HepG2 (cell line): Measurements from ENCODE around the gene DENND5B. TPM values are rescaled to one million over a fixed set of nuclear protein-coding genes. Genes with fewer than 3 reads are reported as not detected.

Source experiments
- ATAC-seq: fragments of 200-7000 bp; cut with Tn5 transposase; 3 replicates; pipeline ENCODE4 v1.9.1; 2020; ENCODE audit warnings: mild to moderate bottlenecking, moderate library complexity
- BruUV-seq: library from RNA; stranded (reverse); fragments of 400-500 nt; replicated peaks from 2 replicates; lab custom pipeline; 2021; lab: Mats Ljungman, UMichigan
- CTCF ChIA-PET: fragments of 300-600 bp; formaldehyde crosslinking; extraction: SDS; loops from one replicate; lab custom pipeline; 2021; ENCODE audit warnings: low total read pairs, inconsistent platforms, low intra/inter-chr PET ratio; lab: Yijun Ruan, JAX
- POLR2A ChIA-PET: fragments of 350-600 bp; sonication (Branson Sonifier 250); formaldehyde crosslinking; loops from one replicate; lab custom pipeline; 2020; ENCODE audit warnings: antibody characterized with exemption, inconsistent platforms; lab: Yijun Ruan, JAX
- DNase-seq: peaks from one replicate; pipeline ENCODE4 v3.0.0-alpha.2; 2015; ENCODE audit warnings: low spot score
- FAIRE-seq: peaks from 3 replicates; lab custom pipeline; 2011; peaks lifted over from hg19 to GRCh38; lab: Jason Lieb, UNC
- H2AFZ ChIP-seq: one replicate; pipeline ENCODE4 v1.6.1; 2011; ENCODE audit warnings: low read length, inconsistent platforms
- H3K27ac ChIP-seq: fragments of 300-600 bp; 3 replicates; pipeline ENCODE4 v1.8.0; 2011; ENCODE audit warnings: mixed run types, mild to moderate bottlenecking, mixed read lengths, low read length, inconsistent platforms; ENCODE audit not compliant: insufficient read depth; ENCODE audit errors: extremely low read length
- H3K27me3 ChIP-seq, 2 experiments: fragments of 200-600 bp in 1 of 2; 2 replicates in 1 of 2; 3 replicates in 1 of 2; pipeline versions ENCODE4 v1.6.0 to v1.8.0; 2011; ENCODE audit warnings: low read length in 2 of 2, mild to moderate bottlenecking in 2 of 2, moderate library complexity in 2 of 2, inconsistent platforms in 1 of 2; ENCODE audit not compliant: insufficient read depth in 2 of 2, control insufficient read depth in 1 of 2
- H3K36me3 ChIP-seq, 2 experiments: fragments of 200-600 bp in 1 of 2; replicated peaks in 1 of 2; 2 replicates in 1 of 2; 3 replicates in 1 of 2; pipeline versions ENCODE4 v1.5.1 to v1.8.0; 2011; ENCODE audit warnings: low read length in 2 of 2, inconsistent platforms in 1 of 2; ENCODE audit not compliant: insufficient read depth in 2 of 2, control insufficient read depth in 1 of 2
- H3K4me1 ChIP-seq: 2 replicates; pipeline ENCODE4 v1.5.1; 2012; ENCODE audit warnings: low read length, inconsistent platforms; ENCODE audit not compliant: insufficient read depth
- H3K4me2 ChIP-seq: 2 replicates; pipeline ENCODE4 v1.6.0; 2011; ENCODE audit warnings: low read depth, low read length, inconsistent platforms
- H3K4me3 ChIP-seq, 3 experiments: fragments of 200-600 bp in 1 of 3; sonication (generic), shearing (Covaris generic) in 1 of 3; replicated peaks in 1 of 3; 2 replicates each; pipeline ENCODE4 v1.5.1; 2011 to 2016; ENCODE audit warnings: low read length in 3 of 3, inconsistent platforms in 2 of 3, low read depth in 2 of 3, mild to moderate bottlenecking in 2 of 3, control low read depth in 1 of 3, mixed read lengths in 1 of 3; ENCODE audit not compliant: insufficient read depth in 1 of 3
- H3K79me2 ChIP-seq: one replicate; pipeline ENCODE4 v1.6.1; 2011; ENCODE audit warnings: low read length, inconsistent platforms; ENCODE audit not compliant: insufficient read depth
- H3K9ac ChIP-seq: 2 replicates; pipeline ENCODE4 v1.6.0; 2011; ENCODE audit warnings: mild to moderate bottlenecking, low read depth, low read length, inconsistent platforms; ENCODE audit not compliant: insufficient read depth
- H3K9me3 ChIP-seq: 2 replicates; pipeline ENCODE4 v1.5.1; 2012; ENCODE audit warnings: mild to moderate bottlenecking, low read length
- H4K20me1 ChIP-seq: 2 replicates; pipeline ENCODE4 v1.6.0; 2011; ENCODE audit warnings: inconsistent platforms, mild to moderate bottlenecking, low read length, moderate library complexity; ENCODE audit not compliant: insufficient read depth
- HNRNPLL ChIP-seq: fragments of 200-400 bp; formaldehyde crosslinking; IDR thresholded peaks from 2 replicates; pipeline ENCODE4 v1.6.1; 2017; ENCODE audit warnings: mild to moderate bottlenecking, low read depth, low read length; ENCODE audit not compliant: poor library complexity, severe bottlenecking
- JARID2 ChIP-seq: sonication (generic); formaldehyde crosslinking; IDR thresholded peaks from 2 replicates; pipeline ENCODE4 v1.8.1; 2023; ENCODE audit warnings: missing genetic modification reagents, inconsistent platforms; ENCODE audit not compliant: insufficient replicate concordance
- MTF1 ChIP-seq: sonication (generic); formaldehyde crosslinking; IDR thresholded peaks from 2 replicates; pipeline ENCODE4 v1.5.0; 2020; ENCODE audit warnings: missing genetic modification reagents
- RBM39 ChIP-seq: fragments of 200-400 bp; formaldehyde crosslinking; IDR thresholded peaks from one replicate; pipeline ENCODE4 v1.6.1; 2018; ENCODE audit warnings: antibody characterized with exemption, mild to moderate bottlenecking, low read depth, low read length; ENCODE audit not compliant: poor library complexity, severe bottlenecking
- ZBTB7B ChIP-seq: sonication (generic); formaldehyde crosslinking; IDR thresholded peaks from 2 replicates; pipeline ENCODE4 v1.4.0; 2020; ENCODE audit warnings: missing genetic modification reagents
- ZNF264 ChIP-seq: sonication (generic); formaldehyde crosslinking; IDR thresholded peaks from 2 replicates; pipeline ENCODE4 v1.4.0; 2020; ENCODE audit warnings: missing genetic modification reagents
- ZNF335 ChIP-seq: sonication (generic); formaldehyde crosslinking; IDR thresholded peaks from 2 replicates; pipeline ENCODE4 v1.4.0; 2020; ENCODE audit warnings: missing genetic modification reagents
- ZNF558 ChIP-seq: sonication (generic); formaldehyde crosslinking; IDR thresholded peaks from 2 replicates; pipeline ENCODE4 v1.9.0; 2022; ENCODE audit warnings: mild to moderate bottlenecking, missing genetic modification reagents, borderline replicate concordance
- ZNF562 ChIP-seq: sonication (generic); formaldehyde crosslinking; IDR thresholded peaks from 2 replicates; pipeline ENCODE4 v1.8.0; 2022; ENCODE audit warnings: missing genetic modification reagents, borderline replicate concordance
- ZNF567 ChIP-seq: sonication (generic); formaldehyde crosslinking; IDR thresholded peaks from 2 replicates; pipeline ENCODE4 v1.8.1; 2023; ENCODE audit warnings: mild to moderate bottlenecking, missing genetic modification reagents, borderline replicate concordance
- ZNF773 ChIP-seq: sonication (generic); formaldehyde crosslinking; IDR thresholded peaks from 2 replicates; pipeline ENCODE4 v1.4.0; 2020; ENCODE audit warnings: missing genetic modification reagents, borderline replicate concordance
- WGBS: methylation state at CpG from one replicate; pipeline ENCODE4 v1.1.6; 2017; ENCODE audit warnings: low lambda C conversion rate; 5-methylcytosine and 5-hydroxymethylcytosine counted together
- in situ Hi-C: cut with HindIII; loops from 2 replicates; pipeline ENCODE4 v1.10.0; 2017; ENCODE audit warnings: low pct_unique_long_range_greater_than_20kb; ENCODE audit not compliant: extremely low pct_ligation_motif_present
- intact Hi-C: fragments of 100-400 bp; cut with micrococcal nuclease; formaldehyde crosslinking; loops from one replicate; pipeline ENCODE4 v1.10.0; 2022; ENCODE audit not compliant: unreplicated experiment
- polyA plus RNA-seq, 8 experiments: library from polyadenylated mRNA; depleted of rRNA in 3 of 8; stranded (reverse) in 7 of 8; unstranded in 1 of 8; fragments of >200 nt; fragmentation: Illumina TruSeq in 4 of 8; extraction: Trizol in 4 of 8; gene quantifications; 2 replicates each; pipeline versions ENCODE4 v1.2.1 to v1.2.3, GENCODE V29; 2011 to 2016; ENCODE audit warnings: low read depth in 4 of 8, missing spikeins in 1 of 8, mixed read lengths in 1 of 8; ENCODE audit not compliant: insufficient read depth in 1 of 8
- total RNA-seq, 5 experiments: library from RNA; depleted of rRNA; stranded (reverse); fragments of >200 nt; fragmentation: Illumina TruSeq; extraction: Trizol; gene quantifications; 2 replicates each; pipeline ENCODE4 v1.2.3, GENCODE V29; 2016; ENCODE audit warnings: low read depth in 1 of 5
- TF ChIP-seq, protein P1 (sequence below): sonication (generic); formaldehyde crosslinking; IDR thresholded peaks from 2 replicates; pipeline ENCODE4 v1.4.0; 2020; ENCODE audit warnings: missing genetic modification reagents, mild to moderate bottlenecking, borderline replicate concordance
- TF ChIP-seq, protein P2 (sequence below): sonication (generic); formaldehyde crosslinking; IDR thresholded peaks from 2 replicates; pipeline ENCODE4 v1.5.0; 2020; ENCODE audit warnings: missing genetic modification reagents, mild to moderate bottlenecking, borderline replicate concordance

Gene DENND5B
- total and polyA plus RNA-seq, 2 of the 13 experiments (the other 11 are each of a cell fraction or from before 2014, with no cell fraction given), result 14.7 to 18.7 TPM

DNA sequence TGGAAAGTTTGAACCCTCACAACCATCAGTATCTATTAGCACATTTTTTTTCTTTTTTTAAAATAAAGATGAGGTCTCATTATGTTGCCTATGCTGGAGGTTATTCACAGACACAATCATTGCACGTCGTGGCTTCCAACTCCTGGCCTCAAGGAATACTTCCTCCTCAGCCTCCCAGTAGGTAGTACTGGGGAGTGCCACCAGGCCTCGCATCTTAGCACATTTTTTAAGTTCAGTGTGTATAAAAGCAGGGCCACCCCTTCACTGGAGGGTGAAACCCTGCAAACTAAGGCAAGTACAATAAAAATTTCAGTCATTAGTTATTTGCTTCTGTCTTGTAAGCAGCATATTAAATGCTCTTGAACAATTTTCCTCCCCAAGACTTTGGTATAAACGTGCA is 150.8 kb downstream of the DENND5B start:
- Histone ChIP-seq H3K27ac (no peak overlapping the region), H3K9ac (no peak overlapping the region), H4K20me1 (no peaks in the 10 kb centered on the region), H3K4me1 (peaks cover 6% of the 10 kb centered on the region; the same call in 1 of the 2 replicates), H3K4me2 (no peak overlapping the region), H3K4me3 (no peak overlapping the region), H3K9me3 (no peaks in the 10 kb centered on the region), H2AFZ (no peak overlapping the region), H3K36me3 (no peaks in the 10 kb centered on the region), H3K79me2 (no peaks in the 10 kb centered on the region), H3K27me3 (no peaks in the 10 kb centered on the region)
- TF ChIP-seq ZNF567, result no peak
- intact Hi-C loops (no loop called here), in situ Hi-C loops (no loop called here)
- no peak for FAIRE-seq
- WGBS, result 97% methylated on average over 4 of the region's 4 CpGs
- CTCF ChIA-PET, result no interaction called here
- ATAC-seq, result peak; percentile 44; the same call in 2 of the 3 replicates
- BruUV-seq, result no TSS peak
- DNase-seq, result no peak
- POLR2A ChIA-PET, result no interaction called here

DNA sequence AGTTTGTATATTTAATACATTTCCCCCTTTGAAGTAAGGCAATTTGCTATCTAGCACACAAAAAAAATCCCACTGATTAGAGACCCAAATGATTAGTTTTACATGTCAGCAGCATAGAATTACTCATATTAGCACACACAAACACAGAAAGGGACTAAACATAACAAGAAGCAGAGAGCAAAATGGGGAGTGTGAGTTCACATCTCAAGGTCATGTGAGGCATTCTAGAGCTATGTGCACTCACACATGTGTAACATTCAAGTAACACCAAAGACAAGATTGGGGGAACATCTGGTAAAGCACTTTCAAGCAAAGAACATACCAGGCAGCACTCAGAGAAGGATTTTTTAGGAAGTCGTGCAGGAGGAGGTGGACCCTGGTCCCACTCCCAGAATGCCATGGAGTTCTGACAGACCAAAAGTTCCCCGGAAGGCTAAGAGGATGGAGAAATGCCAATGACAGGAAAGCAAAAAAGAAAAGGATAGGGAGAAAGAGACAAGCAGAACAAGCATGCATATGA is 159.2 kb downstream of the DENND5B start:
- FAIRE-seq (no peak), ATAC-seq (peak; percentile 41; the same call in 2 of the 3 replicates), DNase-seq (peak; percentile 15)
- in situ Hi-C loops (no loop called here), intact Hi-C loops (loop anchor here (5.0 kb wide), 1 partner anchor 156 kb away; no protein-coding TSS in a partner anchor)
- ChIA-PET CTCF (no interaction called here), POLR2A (no interaction called here)
- TF ChIP-seq MTF1, result no peak
- TF ChIP-seq HNRNPLL, result no peak
- TF ChIP-seq, protein P1, sequence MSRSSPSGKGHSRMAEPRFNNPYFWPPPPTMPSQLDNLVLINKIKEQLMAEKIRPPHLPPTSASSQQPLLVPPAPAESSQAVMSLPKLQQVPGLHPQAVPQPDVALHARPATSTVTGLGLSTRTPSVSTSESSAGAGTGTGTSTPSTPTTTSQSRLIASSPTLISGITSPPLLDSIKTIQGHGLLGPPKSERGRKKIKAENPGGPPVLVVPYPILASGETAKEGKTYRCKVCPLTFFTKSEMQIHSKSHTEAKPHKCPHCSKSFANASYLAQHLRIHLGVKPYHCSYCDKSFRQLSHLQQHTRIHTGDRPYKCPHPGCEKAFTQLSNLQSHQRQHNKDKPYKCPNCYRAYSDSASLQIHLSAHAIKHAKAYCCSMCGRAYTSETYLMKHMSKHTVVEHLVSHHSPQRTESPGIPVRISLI (CRISPR knock-in tag), result no peak
- TF ChIP-seq, protein P2, sequence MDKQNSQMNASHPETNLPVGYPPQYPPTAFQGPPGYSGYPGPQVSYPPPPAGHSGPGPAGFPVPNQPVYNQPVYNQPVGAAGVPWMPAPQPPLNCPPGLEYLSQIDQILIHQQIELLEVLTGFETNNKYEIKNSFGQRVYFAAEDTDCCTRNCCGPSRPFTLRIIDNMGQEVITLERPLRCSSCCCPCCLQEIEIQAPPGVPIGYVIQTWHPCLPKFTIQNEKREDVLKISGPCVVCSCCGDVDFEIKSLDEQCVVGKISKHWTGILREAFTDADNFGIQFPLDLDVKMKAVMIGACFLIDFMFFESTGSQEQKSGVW, result no peak
- no peak for TF ChIP-seq RBM39
- TF ChIP-seq ZNF264, result no peak
- TF ChIP-seq ZNF562 (CRISPR knock-in tag), result no peak
- TF ChIP-seq ZNF773, result no peak
- no peak for TF ChIP-seq ZNF335 (CRISPR knock-in tag)
- TF ChIP-seq ZBTB7B, result no peak
- no peak for TF ChIP-seq JARID2
- TF ChIP-seq ZNF558 (CRISPR knock-in tag), result no peak
- no peaks in the 10 kb centered on the region for H3K27me3 ChIP-seq
- H3K4me3 ChIP-seq, result no peak overlapping the region
- no peaks in the 10 kb centered on the region for H4K20me1 ChIP-seq
- no peak overlapping the region for H3K9ac ChIP-seq
- no peak overlapping the region for H2AFZ ChIP-seq
- H3K79me2 ChIP-seq, result no peaks in the 10 kb centered on the region
- H3K36me3 ChIP-seq, result no peaks in the 10 kb centered on the region
- no TSS peak for BruUV-seq
- no peaks in the 10 kb centered on the region for H3K9me3 ChIP-seq
- whole genome bisulfite sequencing, result 88% methylated on average over 2 of the region's 2 CpGs
- no peak overlapping the region for H3K27ac ChIP-seq
- H3K4me2 ChIP-seq, result no peak overlapping the region
- no peaks in the 10 kb centered on the region for H3K4me1 ChIP-seq
